Cerebellar nuclear complex (tissue), 1 donor: Measurements from ENCODE around the gene GPC6.

Experiments used
- DNase-seq, 2 experiments: peaks; one replicate each; lab custom pipeline; 2025; lab: John Stamatoyannopoulos, UW

The GPC6 gene

GRCh38 chr13:93967286-93967685 lies 740.7 kb downstream of the GPC6 start:
- no peak for DNase-seq

DNA sequence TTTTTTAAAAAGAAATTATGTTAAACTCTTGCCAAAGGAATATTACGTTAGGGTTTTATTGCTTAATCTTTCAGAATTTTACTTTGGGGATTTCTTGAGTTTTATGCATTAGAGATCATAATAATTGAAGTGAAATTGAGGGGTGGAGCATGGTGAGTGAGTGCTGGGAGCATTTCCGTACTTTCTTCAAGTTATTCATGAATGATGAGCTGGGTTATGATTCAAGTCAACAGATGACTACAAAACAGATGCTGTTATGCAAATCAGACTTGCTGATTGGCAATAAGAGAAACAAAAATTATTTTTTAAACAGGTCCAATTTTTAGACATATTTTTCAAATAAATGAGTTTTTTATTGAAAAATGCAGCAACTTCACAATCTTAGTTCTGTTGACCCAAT lies 748.6 kb downstream of the GPC6 start:
- DNase-seq = no peak

DNA sequence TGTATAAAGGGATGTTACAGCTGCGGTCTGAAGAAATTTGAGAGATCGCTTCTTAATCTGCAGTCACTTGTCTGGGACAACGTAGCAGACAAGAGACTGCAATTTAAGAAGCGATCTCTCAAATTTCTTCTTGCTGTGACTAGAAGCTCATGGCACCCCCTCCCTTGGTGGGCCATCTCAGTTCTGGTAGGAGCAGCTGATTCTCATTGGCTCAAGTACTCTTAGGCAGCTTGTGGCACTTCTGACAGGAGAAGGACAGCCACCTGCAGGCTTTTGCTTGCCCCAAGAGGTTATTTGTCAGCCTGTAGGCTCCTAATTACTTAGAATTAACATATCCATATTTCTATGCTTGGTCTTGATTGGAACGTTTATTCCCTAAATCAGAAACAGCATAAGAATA lies 749.9 kb downstream of the GPC6 start:
- no peak for DNase-seq

- DNase-seq = no peak
These were observed 751.4 kb downstream of the GPC6 start for GRCh38 chr13:93977986-93978385.

DNA sequence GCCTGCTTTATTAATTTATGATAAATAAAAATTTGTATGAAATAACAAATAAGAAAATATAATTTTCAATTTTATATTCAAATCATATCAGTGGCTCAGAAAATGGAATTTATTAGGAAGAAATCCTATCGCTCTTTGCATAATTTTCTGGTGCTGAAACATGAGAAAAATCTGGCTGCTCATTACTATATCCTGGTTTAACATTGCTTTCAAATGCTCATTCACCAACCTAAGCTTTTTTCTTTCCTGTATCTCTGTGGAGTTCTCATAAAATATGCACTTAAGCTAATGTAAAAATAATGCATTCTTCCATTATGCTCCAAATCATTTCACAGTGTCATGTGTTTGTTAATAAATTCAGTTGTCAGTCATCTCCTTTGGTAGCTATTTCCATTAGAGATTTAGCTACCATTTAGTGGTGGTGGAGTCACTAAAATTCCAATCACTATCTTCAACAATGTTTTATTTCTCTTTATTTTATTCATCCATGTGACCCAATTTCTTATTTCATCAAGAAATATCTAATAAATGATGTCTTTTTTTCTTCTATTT lies 754.9 kb downstream of the GPC6 start:
- DNase-seq = no peak

DNA sequence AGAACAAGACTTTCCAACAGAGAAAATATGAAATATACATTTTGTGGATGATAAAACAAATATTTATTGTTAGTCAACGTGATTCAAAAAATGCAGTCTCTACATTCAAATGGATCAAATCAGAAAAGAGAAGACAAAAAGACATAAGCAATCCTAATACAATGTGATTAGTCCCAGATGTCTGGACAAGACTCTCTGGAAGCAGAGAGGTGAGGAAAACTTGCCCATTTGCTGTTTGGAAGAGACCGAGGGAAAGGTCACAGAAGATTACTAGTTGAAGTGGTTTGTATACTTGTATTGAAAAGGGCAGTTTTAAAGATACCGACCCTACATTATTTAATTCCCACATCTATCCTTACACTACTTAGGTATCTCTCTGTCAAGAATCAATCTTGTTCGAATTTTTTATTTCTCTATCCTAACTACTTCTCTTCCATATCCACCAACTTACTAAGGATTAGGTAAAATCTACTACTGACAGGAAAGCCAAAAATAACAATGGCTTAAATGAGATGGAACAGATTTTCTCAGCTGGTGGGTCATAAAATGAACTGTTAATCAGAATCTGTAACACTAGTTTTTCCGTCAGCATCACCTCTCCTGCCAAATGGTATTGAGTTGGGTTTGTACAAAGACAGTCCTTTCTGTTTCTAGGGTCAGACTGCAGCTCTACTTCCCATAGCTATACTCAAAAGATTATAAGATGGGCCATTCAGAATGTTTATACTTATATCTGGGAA lies 755.7 kb downstream of the GPC6 start:
- DNase-seq = no peak

GRCh38 chr13:93984052-93984451 lies 757.4 kb downstream of the GPC6 start:
- DNase-seq = no peak

GRCh38 chr13:93984876-93985275 lies 758.3 kb downstream of the GPC6 start:
- no peak for DNase-seq

DNA sequence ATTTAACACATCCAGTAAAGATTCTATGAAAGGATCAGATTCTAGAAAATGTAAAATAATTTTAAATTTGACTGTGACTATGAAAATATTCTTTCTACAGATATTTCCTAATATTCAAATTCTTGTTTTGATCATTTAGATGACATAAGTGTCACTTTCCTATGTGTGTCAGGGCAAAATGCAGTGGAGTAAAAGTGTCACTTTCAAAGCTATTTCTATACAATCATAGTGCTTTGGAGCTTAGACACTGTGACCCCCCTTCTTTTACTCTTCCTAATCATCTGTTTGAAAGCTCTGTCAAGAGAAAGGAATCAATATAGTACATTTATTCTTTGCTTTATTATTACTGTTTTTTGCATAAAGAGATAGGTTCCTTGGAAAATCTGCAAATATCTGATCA lies 760.9 kb downstream of the GPC6 start:
- no peak for DNase-seq

GRCh38 chr13:93991569-93991968 lies 765.0 kb downstream of the GPC6 start:
- DNase-seq = no peak

- DNase-seq = no peak
These were observed 769.9 kb downstream of the GPC6 start for GRCh38 chr13:93996481-93996880.

GRCh38 chr13:94006296-94006695 lies 779.7 kb downstream of the GPC6 start:
- DNase-seq = no peak

DNA sequence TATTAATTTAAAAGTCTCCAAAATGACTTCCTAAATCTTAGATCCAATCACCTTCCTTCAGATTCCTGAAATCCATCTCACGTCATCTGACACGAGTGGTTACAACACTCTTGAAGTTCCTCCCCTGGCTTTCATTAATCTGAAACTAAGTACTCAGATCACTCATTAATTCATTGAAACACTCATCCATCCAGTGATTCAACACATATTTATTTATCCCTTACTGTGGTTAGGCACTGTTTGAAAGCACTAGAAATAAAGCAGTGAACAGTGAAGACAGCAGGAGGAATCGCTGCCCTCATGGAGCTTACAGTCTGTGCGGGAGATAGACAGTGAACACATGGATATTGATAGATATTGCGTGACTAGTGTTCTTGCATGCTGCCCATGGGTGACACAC lies 780.5 kb downstream of the GPC6 start:
- DNase-seq = no peak

DNA sequence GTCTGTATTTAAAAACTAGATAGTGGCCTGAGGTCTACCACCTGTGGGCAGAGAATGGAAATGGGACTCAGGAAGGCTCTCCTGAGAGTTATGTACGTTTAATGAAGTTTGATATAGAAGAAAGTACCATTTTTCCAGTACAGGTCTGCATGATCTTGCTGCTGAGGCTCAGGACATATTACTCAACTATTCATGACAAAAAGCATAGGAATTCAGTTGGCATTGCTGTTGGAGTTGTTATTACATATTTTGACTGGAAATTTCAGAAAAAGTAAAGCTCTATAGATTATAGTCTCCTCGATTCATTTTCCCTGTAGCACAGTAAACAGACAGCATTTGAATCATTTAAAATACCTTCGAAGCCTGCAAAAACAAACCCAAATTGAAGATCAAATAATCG lies 783.1 kb downstream of the GPC6 start:
- no peak for DNase-seq

GRCh38 chr13:94014461-94014860 lies 787.9 kb downstream of the GPC6 start:
- DNase-seq = no peak

GRCh38 chr13:94020426-94020825 lies 793.8 kb downstream of the GPC6 start:
- no peak for DNase-seq

GRCh38 chr13:94020833-94021232 lies 794.2 kb downstream of the GPC6 start:
- no peak for DNase-seq

GRCh38 chr13:94028234-94028633 lies 801.6 kb downstream of the GPC6 start:
- no peak for DNase-seq

DNA sequence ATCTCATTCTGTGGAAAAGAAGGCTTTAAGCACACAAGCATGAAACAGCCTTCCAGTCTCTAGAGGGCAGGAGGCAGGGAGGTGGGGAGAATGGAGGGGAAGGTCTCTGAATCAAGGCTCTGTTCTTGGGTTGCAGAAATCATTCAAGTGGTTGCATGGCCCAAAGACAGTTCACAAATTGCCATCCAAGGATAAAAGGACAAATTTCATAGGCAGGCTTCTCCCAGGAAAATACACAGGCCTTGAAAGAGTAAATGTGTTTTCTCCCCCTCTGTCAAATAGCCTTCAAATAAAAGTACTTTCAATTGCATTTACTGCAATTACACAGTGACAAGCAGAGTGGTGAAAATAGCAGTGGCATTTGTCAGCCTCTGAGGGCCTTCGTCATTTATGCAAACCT lies 802.0 kb downstream of the GPC6 start:
- DNase-seq = no peak

- no peak for DNase-seq
These were observed 804.0 kb downstream of the GPC6 start for GRCh38 chr13:94030415-94031119.

- no peak for DNase-seq
These were observed 805.0 kb downstream of the GPC6 start for GRCh38 chr13:94031609-94032008.

- DNase-seq = no peak
These were observed 806.5 kb downstream of the GPC6 start for GRCh38 chr13:94033098-94033497.

GRCh38 chr13:94033830-94034642 lies 807.4 kb downstream of the GPC6 start:
- no peak for DNase-seq
